ENCODE measurements around the gene TIMP2.
"Not testable (repeated sequence)": the region's sequence is repeated elsewhere in the genome, so short reads cannot be mapped to it uniquely, and the experiment has no call there.

GRCh38 chr17:78867046-78867445 lies 58.1 kb downstream of the TIMP2 start:
- TF ChIP-seq POLR2AphosphoS5 (IDR thresholded peaks at IDR 0.05; ENCODE audit: low read depth, low read length); CTCF (IDR thresholded peaks at IDR 0.05); TCF7L2 (IDR thresholded peaks at IDR 0.05; ENCODE audit: low read depth, low read length); REST (IDR thresholded peaks at IDR 0.05; ENCODE audit: insufficient read depth in 1 of 2, low read depth in 2 of 2, low read length in 1 of 2); SIN3A (IDR thresholded peaks at IDR 0.05; ENCODE audit: borderline replicate concordance, insufficient read depth, low read depth, low read length): not testable (repeated sequence)
